Stimulated activated CD8-positive, alpha-beta memory T cell treated with anti-CD3 and anti-CD28 coated beads, Interleukin-4, amount 100 ng/mL, for 24 hours (primary cell): Measurements from ENCODE around the gene GRM7.

Experiments used
- DNase-seq: peaks from one replicate; pipeline ENCODE4 v3.0.0-alpha.2; 2020; ENCODE audit warnings: low read depth

GRM7 gene

DNA sequence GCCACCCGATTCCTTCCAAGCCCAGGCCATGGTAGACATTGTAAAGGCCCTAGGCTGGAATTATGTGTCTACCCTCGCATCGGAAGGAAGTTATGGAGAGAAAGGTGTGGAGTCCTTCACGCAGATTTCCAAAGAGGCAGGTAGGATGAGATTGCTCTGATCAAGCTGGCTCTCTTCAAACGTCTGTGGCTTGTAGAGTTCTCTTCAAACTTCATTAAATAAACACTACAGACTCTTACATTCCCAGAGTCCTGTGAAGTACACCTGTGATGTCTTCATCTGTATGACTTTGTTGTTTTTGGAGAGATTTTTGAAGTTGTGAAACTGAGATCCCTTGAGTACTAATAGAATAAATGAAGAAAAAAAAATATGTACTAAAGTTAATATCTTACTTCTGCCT, 285.6 kb downstream of the GRM7 start:
- DNase-seq: no peak

DNA sequence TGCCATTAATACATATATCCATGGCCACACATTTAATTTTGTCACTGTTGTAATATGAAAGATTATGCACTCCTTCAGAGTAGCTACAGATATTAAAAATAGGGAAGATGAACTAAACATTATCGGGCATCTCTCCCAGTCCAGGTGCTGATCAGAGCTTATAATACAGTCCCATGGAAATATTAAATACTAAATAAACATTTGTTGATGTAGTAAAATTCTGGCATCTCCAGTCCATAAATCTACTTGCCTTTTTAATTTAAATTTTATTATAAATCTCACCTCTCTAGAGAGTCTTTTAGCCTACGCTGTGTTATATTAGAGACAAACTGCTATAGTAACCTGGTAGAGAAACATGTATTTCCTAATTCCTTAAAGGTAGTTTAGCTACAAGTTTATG, 297.6 kb downstream of the GRM7 start:
- no peak for DNase-seq

DNA sequence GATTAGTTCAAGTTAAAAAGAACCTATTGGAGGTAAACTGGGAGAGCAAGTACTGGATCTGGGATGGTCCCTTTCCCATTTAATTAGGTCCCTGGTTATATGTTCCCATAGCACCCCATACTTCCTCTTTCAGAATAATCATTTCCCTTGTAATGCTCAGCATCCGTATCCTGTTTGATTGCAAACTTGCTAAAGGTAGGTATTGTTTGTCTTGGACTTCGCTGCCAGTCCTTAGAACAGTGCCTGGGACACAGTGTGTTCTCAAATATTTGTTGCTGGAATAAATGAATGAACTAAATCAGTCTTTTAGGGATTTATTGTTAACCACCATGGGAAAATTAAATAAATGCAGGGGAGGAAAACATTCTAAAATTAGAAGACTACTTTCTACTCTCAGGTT, 299.8 kb downstream of the GRM7 start:
- no peak for DNase-seq

DNA sequence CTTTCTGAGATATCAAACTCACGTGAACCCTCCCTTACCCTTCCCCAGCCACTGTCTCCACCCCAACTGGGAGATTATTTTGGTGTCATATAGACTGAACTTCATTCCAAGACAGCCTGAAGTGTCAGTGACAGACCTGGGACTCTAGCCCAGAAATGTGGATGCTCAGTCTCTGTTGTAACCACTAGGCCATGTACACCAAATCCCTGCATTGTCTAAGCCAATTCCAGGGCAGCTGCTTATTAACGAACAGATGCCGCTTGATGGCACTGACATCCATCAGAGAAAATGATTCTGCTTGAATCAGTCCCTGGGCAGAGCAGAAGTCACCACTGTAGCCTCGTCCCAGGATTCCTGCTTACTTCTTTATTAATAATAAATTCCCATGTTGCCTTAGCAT, 305.5 kb downstream of the GRM7 start:
- DNase-seq: no peak

DNA sequence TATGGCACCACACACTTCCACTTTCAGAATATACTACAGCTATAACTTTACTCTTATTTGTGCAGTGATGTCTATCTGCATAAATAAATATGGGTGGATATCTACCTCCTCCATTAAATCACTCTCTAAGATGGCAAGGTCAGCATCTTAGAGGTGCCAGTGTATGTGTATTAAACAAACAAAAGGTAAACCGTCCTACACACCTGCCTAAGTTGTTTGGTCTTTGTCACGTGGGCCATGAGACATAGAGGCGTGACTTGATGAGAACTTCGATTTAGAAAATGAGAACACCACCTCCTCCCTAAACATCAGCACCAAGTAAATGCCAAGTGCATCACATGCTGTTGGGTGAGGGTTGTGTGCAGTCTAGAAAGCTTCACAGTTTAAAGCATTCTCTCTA, 310.6 kb downstream of the GRM7 start:
- no peak for DNase-seq

DNA sequence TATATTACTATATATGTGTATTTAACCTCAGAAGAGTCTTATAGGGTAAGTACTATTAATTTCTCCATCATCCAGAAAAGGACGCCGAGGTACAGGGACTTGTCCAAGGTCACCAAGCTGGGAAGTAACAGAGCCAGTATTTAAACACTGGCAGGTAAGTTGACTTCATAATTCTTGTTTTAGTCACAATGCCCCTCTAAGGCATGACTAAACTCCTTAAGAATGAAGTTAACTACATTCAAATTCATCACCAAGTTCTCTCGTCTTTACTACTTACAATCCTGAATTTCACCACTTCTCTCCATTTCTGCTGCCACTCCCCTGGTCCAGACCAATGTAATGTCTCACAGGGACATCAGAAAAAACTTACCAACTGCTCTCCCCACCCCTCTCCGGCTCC, 312.1 kb downstream of the GRM7 start:
- DNase-seq: no peak

DNA sequence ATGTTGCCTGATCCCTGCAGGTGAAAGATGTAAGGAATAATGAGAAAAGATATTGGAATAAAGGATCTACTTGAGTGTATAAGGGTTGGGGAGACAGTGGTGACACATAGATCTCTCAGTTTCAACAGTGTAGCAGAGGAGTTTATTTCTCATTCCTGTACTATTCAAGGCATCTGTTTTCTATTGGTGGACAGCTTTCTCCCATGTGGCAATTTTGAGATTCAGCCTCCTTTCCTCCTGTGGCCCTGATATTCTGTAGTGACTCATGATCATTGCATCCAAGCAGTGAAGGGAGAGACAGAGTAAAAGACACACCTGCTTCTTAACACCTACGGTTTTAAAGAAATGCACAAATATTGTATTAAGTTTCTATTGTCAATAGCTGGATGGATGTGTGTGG, 327.6 kb downstream of the GRM7 start:
- no peak for DNase-seq

DNA sequence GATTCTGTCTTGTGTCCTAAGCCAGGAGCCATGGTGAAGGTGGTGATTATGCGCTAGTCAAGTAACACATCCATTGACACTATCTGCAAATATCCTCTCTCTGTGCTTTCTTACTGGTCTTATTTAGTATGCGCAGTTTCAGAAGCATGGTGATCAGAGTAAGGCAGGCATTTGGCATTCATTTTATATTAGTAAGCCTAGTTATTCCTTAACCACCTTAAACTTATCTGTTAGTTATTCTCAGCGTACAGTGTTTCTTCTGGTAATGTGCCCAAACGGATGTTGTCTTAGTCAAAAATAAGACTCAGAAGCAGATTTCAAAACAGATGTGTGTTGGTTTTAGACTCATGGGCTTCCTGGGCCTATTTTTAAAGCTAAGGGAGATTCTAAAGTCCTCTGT, 329.2 kb downstream of the GRM7 start:
- no peak for DNase-seq

DNA sequence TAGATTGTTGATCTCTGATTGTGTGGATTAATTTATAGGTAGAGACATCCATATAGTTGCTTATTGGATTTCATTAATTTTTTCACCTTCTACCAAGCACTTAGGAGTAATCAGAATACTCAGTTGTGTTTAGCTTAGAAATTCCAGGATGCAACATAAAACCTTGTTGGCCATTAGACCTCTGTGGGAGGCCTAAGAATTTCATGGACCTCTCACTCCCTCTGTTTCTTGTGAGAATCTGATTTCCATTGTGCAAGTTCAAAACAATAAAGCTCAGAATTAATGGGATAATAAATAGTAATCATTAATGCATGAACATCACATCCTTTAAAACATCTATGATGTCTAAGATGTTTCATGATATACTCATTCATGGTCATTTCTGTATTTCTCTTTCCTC, 332.4 kb downstream of the GRM7 start:
- DNase-seq: no peak

DNA sequence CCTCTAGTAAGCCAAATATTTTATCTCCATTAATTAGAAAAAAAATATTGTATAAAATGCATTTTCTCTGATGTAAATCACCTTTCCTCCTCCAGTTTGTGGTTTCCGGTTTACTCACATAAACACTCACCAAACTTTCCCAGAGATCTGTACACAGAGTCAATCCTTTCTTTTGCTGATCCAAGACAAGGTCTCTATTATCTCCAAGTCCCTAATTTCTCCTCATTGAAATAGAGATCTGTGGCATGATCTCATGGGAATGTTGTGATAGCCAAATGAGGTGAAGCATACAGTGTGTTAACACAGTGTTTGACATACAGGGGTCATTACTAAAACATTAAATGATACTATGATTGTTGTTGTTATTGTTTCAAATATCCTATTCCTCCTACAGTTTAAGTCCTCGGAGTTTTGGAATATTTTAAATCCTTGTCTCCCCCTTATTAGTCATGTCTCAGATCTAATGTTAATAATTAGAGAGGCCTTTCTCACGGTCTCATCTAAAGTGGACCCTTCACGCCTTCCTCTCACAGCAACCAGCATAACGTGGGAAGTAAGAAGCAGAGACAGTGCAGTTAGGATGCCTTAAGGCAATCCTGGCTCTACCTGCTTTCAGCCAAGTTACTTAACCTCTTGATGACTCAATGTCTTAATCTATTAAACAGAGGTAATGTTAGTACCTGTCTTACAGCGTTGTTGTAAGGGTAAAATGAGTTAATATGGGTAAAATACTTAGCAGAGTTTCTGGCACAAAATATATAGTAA, 333.3 kb downstream of the GRM7 start:
- DNase-seq: no peak

DNA sequence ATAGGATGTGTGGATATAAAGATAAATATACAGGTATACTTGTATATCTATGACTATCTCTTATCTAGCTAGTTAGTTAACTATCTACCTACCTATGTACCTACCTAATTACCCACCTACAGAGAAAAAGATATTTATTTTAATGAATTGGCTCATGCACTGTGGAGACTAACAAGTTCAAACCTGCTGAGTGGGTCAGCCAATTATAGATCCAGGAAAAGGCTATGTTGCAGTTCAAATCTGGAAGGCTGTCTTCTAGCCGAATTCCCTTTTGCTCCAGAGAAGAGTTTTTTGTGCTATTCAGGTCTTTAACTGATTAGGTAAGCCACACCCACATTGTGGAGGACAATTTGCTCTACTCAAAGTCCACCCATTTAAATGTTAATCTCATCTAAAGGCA, 335.0 kb downstream of the GRM7 start:
- no peak for DNase-seq

DNA sequence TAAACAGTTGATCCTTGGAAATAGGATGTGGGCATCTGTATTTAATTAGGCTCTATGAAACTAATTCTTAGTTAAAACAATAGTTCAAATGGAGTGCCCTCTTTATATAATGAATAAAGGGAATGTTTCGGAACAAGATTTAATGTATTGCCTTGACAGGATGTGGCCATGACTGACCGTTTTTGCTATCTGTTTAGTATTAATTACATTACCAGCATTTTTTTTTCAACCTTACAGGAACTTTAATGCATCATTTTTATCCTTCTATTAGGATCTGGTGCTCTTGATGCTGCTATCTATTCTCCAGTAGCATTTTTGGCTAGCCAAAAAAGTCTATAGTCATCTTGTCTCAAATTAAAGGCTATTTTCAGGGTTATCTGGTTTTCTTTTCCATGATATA, 340.9 kb downstream of the GRM7 start:
- no peak for DNase-seq

DNA sequence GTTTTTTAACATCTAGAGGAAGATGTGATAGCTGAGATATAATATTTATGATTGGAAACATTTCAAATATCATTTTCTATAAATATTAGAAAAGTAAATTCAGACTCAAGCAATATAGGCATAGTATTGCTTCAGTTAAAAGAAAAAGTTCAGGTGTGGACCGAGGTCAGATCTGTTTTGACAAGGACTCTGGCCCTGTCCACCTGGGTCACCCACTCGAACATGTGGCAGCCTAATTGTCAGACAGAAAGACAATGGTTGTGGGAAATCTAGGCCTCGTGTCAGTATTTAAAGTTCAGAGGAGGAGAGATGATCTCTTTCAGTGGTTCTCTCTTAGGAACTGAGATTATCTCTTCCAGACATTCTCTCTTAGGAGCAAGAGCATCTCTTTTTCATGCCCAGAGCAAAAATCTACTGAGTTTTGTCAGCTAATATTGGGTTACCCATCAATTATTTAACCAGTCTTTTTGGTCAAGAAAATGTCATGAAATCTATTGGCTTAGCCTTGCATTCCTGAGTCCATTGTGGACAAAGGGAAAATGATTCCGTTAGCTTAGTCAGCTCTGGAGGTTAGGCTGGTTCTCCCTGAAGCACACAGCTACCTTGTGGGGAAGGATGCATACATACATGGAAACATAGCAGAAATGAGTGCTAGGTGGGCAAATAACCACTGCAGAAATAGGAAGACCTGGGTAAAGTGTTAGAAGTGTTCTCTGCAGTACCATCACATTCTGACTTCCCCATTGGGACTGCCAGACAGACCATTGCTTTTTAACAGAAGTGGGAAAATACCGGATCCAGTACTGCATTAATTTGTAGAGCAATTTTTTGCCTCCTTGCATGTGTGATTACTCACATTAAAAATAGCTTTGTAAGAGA, 343.3 kb downstream of the GRM7 start:
- no peak for DNase-seq

DNA sequence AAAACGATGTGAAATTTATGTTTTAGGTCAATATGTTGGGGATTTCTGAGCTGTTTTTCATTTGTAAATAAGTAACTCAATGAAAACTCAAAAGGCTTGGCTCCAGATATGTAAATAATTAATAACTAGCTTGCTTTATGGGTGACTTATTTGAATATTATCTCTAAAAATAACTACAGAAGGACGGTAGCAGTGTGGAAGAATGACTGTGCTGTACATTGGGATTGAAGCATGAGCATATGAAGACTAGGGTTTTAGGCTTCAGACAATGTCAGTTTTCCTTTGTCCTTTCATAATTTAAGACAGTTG, 343.9 kb downstream of the GRM7 start:
- no peak for DNase-seq

DNA sequence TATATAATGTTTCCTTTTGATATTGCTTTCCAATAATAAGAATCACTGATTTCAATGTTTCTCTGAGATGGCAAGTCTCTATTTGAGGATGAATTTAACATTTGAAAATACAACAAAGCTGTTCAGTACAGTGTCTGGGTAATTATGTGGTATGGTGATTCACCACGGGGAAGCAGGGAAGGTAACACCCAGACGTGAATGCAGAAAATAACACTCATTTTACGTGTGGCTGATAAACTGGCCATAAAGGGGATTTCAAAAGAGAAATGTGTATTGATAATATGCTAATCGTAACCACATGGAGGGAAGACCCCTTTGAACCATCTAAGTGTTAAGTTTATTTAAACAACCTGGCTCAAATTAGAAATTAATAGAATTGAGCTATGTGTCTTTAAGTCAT, 344.6 kb downstream of the GRM7 start:
- no peak for DNase-seq

DNA sequence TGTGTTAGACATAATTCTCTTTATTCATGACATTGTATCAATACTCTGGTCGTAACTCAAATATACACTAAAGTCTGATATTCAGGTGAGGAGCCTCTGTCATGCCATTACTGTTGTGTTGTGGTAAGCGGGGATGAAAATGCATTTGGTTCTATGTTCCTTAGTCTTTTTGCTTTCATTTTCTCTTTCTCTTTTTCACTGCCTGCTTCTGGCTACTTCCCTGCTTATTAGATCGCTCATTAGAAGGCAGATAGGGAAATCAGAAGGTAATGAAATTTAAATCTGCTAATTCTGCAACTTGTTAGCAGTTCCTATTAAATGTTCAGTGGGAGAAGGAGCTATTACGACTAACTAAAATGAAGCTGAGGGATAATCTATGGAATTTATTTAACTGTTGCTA, 345.0 kb downstream of the GRM7 start:
- no peak for DNase-seq

DNA sequence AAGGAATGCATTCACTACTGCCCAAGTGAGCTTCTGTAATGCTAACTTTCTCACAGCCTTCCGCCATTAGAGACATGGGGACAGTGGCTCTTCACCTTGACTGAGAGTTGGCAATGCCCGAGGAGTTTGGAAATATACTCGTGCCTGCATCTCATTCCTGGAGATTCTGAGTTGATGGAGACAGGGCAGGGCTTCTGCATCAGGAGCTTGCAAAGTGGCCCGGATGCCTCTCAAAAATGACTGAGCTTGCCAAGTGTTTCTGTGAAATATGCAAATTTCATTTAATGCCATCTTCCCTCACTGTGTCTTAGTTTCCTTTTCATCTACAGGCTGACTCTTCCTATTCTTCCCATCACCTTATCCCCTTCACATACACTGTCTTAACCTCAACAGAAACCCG, 346.2 kb downstream of the GRM7 start:
- DNase-seq: no peak

DNA sequence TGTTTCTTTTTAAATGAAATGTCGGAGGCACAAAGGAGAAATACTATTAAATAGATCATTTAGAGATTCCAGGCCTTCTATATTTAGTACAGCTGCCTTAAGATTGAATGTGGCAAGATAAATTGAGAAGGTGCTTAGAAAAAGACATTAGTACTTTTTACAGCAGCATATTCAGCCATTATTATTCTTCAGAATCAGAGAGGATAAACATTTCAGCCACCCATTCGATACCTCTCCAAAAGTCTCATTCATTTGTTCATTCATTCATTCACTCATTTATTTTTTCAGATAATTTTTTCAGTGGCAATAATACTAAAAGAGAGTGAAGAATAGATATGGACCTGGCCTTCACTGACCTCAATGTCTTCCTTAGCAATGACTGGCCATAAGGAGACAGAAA, 347.0 kb downstream of the GRM7 start:
- DNase-seq: no peak

DNA sequence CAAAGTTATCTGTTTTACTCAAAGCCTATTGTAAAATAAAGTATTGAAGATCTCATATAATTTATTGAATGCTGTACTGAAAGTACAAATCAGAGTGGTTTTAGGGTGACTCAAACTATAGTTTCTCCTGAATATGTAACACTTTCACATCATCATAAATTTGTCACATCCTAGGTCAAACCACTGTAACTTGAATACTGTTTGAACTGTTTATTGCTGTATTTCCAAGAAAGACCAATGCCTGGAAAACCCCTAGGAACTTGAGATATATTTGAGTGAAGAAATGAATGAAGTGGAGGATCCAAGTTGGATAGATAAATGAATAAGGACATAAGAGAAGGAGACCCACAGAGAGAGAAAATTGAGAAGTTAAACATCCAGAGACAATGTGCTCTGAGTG, 348.2 kb downstream of the GRM7 start:
- DNase-seq: no peak

DNA sequence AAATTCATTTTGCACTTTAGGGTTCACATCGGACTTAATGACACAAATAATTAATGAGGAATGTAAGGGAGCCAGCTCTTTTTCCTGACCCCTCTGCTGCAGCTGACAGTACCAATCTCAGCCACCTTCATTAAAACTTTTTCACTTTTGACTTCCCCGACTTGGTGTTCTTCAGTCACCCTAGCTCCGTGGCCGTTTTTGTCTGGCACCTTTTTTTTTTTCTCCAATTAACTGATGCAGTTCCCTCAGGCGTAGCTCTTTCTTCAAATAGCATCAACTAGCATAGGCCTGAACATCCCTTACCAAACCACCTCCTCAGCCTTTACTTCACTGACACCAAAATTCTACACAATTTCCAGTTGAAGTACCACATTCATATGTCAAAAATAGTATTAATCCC, 350.8 kb downstream of the GRM7 start:
- no peak for DNase-seq

DNA sequence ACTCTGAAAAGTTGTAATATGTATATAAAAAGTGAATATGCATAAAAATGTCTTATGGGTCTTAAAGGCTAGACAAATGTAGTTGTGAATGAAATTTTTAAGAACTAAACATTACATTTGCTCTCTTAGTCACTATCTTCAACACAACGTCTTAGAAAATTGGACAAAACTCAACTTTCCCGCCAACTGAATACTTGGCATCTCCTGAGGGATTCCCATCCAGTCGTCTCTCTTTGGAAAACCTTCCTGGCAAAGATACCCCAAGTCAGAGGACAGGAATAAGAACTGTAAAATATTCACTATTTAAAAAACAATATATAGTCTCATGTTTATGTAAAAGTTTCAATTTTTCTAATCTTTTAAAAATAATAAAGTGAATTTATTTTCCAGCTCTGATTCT, 354.8 kb downstream of the GRM7 start:
- no peak for DNase-seq

DNA sequence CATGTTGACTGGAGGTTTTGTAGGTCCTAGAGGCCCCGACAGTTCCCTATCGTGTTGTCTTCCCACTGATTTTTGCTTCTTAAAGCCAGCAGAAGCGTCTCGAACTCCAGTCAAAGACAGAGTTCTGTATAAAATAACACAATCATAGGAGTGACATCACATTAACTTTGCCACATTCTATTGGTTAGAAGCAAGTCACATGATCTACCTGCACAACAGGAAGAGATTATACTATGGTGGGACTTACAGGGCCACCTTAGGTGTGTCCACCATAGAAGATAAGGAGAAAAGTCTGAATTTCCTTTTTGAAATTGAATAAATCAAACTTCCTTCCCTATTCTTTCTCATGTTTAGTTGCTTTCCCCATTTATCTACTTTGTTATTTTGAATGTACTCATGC, 365.5 kb downstream of the GRM7 start:
- no peak for DNase-seq

DNA sequence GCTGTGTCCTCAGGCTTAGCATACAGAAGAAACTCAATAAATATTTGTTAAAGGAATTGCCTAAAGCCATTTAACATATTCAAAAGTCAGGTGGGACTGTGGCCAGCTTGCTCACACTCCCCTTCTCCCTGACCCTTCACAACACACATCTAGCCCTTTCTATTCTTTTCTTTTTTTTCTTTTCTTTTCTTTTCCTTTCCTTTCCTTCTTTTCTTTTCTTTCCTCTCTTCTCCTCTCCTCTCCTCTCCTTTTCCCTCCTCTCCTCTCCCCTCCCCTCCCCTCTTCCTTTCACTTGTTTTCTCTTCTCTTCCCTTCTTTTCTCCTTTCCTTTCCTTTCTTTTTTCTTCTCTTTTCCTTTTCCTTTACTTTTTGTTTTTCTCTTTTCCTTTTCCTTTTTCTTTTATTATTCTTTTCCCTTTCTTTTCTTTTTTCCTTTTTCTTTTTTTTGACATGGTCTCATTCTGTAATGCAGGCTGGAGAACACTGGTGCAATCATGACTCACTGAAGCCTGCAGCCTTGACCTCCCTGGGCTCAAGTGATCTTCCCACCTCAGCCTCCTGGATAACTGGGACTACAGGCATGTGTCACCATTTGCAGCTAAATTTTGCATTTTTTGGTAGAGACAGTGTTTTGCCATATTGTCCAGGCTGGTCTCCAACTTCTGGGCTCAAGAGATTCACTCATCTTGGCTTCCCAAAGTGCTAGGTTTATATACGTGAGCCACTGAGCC, 377.8 kb downstream of the GRM7 start:
- DNase-seq: no peak
